ENCODE results near the gene BAIAP2L2. TPM values are rescaled to one million over a fixed set of nuclear protein-coding genes. Genes with fewer than 3 reads are reported as not detected.
A peak's percentile ranks its signal among the peaks of the same experiment; 100 is the strongest.

The BAIAP2L2 gene
- total RNA-seq, 4 donors from 2014 or later, result 0.50 to 1.7 (median 1.1) TPM

DNA sequence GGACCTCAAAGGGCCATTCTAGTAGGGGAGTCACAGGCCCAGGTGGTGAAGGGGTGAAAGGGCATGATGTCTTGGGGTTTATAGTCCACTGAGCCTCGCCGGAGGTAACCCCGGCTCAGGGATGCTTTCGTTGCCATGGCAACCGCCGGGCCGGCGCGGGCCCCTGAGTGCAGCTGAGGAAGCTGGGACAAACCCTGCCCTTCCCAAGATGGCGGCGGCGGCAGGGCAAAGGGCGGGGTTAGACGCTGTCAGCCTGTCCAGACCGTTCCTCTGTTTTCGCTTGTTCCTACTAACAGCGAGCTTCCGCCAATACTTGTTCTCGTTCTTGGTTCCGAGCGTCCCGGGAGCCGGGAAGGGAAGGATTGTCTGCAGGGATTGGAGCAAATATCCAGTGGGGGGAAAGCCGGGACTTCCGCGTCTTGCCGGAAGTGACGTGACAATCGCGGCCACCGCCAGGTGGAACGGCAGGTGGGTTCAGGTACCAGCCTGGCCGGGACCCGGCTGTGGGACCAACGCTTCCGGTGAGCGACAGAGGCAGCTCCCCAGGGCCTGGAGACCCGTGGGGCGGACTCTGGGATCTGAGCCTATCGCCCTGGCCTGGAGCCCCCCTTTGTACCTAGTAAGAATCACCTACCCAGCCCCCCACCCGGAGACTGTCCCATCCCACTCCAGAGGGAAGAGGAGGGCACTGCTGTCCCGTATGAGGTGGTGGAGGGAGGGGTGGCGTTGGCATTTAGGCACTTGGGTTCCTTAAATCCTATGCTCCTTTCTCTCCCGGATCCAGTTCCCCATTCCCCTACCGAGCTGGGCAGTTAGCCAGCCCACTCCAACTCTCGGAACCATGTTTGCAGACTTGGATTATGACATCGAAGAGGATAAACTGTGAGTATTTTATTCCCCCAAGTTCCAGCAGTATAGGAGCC is 53.3 kb downstream of the BAIAP2L2 start, which contains the start of gene PICK1:
PICK1 (plus strand) TSS at position 436 of the 923 bp plus-strand sequence; CDS start at position 842, 406 bp downstream.
- Histone ChIP-seq H3K4me1 (peaks cover 7% of the 10 kb centered on the region in 2 donors), H3K36me3 (no peaks in the 10 kb centered on the region), H3K27me3 (no peaks in the 10 kb centered on the region), H3K4me3 (replicated peaks in 1 of 3) (peak within 1 kb of the TSS; percentile 35 to 58 (median 49)), H3K27ac (peak within 1 kb of the TSS; percentile 49 to 83 (median 55)), H3K9me3 (no peaks in the 10 kb centered on the region)
- WGBS, 2 donors, result 2 to 4% methylated on average over 10 to 21 of the region's 47 CpGs
- intact Hi-C loops (cut with DNase I), result loop anchor here (5.0 kb wide), 1 partner anchor 515 kb away; the partner anchor contains the start of gene DMC1
- TF ChIP-seq POLR2A (IDR thresholded peaks at IDR 0.05), result peak; percentile 55 to 58
- TF ChIP-seq, protein P1, sequence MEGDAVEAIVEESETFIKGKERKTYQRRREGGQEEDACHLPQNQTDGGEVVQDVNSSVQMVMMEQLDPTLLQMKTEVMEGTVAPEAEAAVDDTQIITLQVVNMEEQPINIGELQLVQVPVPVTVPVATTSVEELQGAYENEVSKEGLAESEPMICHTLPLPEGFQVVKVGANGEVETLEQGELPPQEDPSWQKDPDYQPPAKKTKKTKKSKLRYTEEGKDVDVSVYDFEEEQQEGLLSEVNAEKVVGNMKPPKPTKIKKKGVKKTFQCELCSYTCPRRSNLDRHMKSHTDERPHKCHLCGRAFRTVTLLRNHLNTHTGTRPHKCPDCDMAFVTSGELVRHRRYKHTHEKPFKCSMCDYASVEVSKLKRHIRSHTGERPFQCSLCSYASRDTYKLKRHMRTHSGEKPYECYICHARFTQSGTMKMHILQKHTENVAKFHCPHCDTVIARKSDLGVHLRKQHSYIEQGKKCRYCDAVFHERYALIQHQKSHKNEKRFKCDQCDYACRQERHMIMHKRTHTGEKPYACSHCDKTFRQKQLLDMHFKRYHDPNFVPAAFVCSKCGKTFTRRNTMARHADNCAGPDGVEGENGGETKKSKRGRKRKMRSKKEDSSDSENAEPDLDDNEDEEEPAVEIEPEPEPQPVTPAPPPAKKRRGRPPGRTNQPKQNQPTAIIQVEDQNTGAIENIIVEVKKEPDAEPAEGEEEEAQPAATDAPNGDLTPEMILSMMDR (IDR thresholded peaks at IDR 0.05), result peak in 3 of 6 experiments; percentile 14 to 27 (median 18)
- peak; percentile 95 for DNase-seq

DNA sequence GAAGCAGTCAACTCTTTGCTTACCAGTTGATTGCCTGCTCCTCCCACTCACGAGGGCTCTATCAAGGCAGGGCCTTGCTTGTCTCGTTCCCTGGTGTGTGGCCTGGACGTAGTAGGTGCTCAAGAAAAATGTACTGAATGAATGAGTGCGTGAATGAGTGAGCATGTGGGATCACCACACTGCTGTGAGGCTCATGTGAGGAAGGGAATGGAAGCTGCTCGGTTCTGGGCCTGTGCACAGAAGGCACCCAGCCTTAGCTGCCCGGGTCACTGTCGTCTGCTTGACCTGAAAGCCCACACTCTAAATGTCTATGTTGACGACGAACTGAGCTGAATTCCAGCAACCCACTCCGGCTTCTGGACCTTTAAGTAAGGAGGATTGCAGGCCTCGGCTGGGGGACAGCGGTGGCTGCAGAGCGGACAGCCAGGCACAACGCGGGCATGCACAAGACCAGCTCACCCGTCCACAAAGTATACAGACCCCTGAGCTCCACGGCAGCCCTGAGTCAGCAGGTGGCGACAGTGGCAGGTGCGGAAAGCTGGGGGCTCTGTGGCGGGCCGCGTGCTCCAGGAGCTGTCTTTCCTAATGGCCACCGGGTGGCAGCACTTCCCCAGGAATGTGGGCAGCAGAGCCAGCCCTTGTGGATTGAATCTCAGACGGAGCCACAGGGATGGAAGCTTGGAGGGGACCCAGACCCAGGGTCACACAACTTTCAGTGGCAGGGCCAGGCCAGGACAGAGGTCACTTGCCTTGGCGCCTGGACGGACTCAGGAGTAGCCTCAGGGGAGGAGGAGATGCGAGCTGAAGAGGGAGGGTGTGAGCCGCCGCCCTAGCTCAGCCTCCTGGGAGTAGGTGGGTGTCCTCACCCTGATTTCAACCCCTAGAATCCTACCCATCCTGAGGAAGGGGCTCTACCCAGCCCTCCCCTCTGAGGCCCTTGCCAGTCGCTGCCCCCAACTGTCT is 58.3 kb downstream of the BAIAP2L2 start:
- Histone ChIP-seq H3K4me3 (replicated peaks in 1 of 3) (no peak overlapping the region), H3K36me3 (no peaks in the 10 kb centered on the region), H3K4me1 (no peaks in the 10 kb centered on the region), H3K27ac (no peak overlapping the region), H3K27me3 (no peaks in the 10 kb centered on the region), H3K9me3 (no peaks in the 10 kb centered on the region)
- DNase-seq, result peak; percentile 83 to 84
- intact Hi-C loops (cut with DNase I), result loop anchor here (2.0 kb wide), 1 partner anchor 301 kb away; no protein-coding TSS in a partner anchor
- TF ChIP-seq, protein P1 (IDR thresholded peaks at IDR 0.05), result peak; percentile 70 to 96 (median 88)
- no peak for TF ChIP-seq POLR2A (IDR thresholded peaks at IDR 0.05)
- 27 to 29% methylated on average over 25 to 30 of the region's 30 CpGs for WGBS, 2 donors

DNA sequence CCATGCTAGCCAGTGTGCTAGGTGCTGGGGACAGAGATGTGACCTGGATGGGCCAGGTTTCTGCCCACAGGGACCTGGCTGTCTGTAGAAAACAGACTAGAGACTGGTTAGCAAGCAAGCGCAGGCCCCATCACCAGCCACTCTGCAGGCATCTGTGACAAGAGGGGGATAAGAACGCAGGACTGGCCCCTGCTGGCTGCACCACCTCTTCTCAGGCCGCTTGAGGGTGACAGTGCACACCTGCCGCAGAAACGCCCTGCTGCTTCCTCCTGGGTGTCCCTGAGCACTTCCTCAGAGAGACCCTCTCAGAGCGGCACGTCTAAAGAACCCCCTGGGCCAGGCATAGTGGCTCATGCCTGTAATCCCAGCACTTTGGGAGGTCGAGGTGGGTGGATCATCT is 59.2 kb downstream of the BAIAP2L2 start:
- no peaks in the 10 kb centered on the region for H3K36me3 ChIP-seq
- intact Hi-C loops (cut with DNase I), result no loop called here
- H3K9me3 ChIP-seq, result no peaks in the 10 kb centered on the region
- no peaks in the 10 kb centered on the region for H3K27me3 ChIP-seq
- WGBS, 2 donors, result 83 to 93% methylated on average over 5 to 8 of the region's 8 CpGs
- H3K4me3 ChIP-seq (replicated peaks in 1 of 3), result no peak overlapping the region
- no peak overlapping the region for H3K27ac ChIP-seq
- DNase-seq, result no peak
- TF ChIP-seq, protein P1 (IDR thresholded peaks at IDR 0.05), result no peak
- TF ChIP-seq POLR2A (IDR thresholded peaks at IDR 0.05), result no peak
- H3K4me1 ChIP-seq, result no peaks in the 10 kb centered on the region

DNA sequence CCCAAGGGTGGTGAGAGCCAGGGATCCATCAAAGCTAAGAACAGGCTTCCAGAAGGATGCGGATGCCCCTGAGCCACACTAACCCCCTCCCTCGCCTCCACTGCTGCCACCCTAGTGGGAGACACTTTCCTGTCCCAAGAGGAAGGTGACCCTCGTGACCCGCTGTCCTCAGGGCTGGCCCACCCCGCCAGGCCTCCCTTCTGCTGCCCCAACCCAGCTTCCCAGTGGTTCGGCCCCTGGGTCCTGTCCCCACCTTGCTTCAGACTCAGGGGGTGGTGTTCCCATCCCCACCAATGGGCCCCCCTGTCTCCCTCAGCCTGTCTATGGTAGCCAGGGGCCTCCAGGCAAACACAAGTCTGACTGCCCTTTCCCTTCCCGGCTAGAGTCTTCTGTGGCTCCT is 59.8 kb downstream of the BAIAP2L2 start:
- no peak overlapping the region for H3K4me3 ChIP-seq (replicated peaks in 1 of 3)
- H3K27ac ChIP-seq, result no peak overlapping the region
- H3K27me3 ChIP-seq, result no peaks in the 10 kb centered on the region
- intact Hi-C loops (cut with DNase I), result no loop called here
- TF ChIP-seq, protein P1 (IDR thresholded peaks at IDR 0.05), result no peak
- TF ChIP-seq POLR2A (IDR thresholded peaks at IDR 0.05), result no peak
- no peaks in the 10 kb centered on the region for H3K9me3 ChIP-seq
- WGBS, 2 donors, result 87 to 93% methylated on average over 7 of the region's 7 CpGs
- no peak for DNase-seq
- no peaks in the 10 kb centered on the region for H3K36me3 ChIP-seq
- no peaks in the 10 kb centered on the region for H3K4me1 ChIP-seq
